8988T (cell line): Measurements from ENCODE around the gene SIX6.

Source experiments
- DNase-seq: peaks from one replicate; pipeline ENCODE4 v3.0.0; 2011

The SIX6 gene

GRCh38 chr14:60514741-60515491 lies 6.0 kb downstream of the SIX6 start:
- DNase-seq, result no peak

GRCh38 chr14:60515511-60516289 lies 6.8 kb downstream of the SIX6 start:
- no peak for DNase-seq

- DNase-seq, result no peak
Measured at GRCh38 chr14:60532442-60532841, 23.5 kb downstream of the SIX6 start.

- DNase-seq, result no peak
Measured at GRCh38 chr14:60537663-60538062, 28.7 kb downstream of the SIX6 start.

GRCh38 chr14:60544659-60545058 lies 35.7 kb downstream of the SIX6 start:
- no peak for DNase-seq

GRCh38 chr14:60553808-60554207 lies 44.9 kb downstream of the SIX6 start:
- no peak for DNase-seq

GRCh38 chr14:60561845-60562746 lies 53.1 kb downstream of the SIX6 start:
- no peak for DNase-seq
